Measurements from ENCODE around the gene NDC80.
"Not testable (repeated sequence)": the region's sequence is repeated elsewhere in the genome, so short reads cannot be mapped to it uniquely, and the experiment has no call there.

The NDC80 gene

GRCh38 chr18:2540575-2540974 lies 30.8 kb upstream of the NDC80 start:
- no peak overlapping the region for H3K4me3 ChIP-seq (replicated peaks; ENCODE audit: low read depth, low read length)
- DNase-seq (ENCODE audit: low read depth): no peak
- no peak for TF ChIP-seq CTCF (IDR thresholded peaks at IDR 0.05; ENCODE audit: low read length, missing control alignments)

- DNase-seq (ENCODE audit: low read depth): peak; percentile 70
- H3K4me3 ChIP-seq (replicated peaks; ENCODE audit: low read depth, low read length): not testable (repeated sequence)
- peak; percentile 64 for TF ChIP-seq CTCF (IDR thresholded peaks at IDR 0.05; ENCODE audit: low read length, missing control alignments)
Observed at GRCh38 chr18:2541925-2542563, 29.3 kb upstream of the NDC80 start.

GRCh38 chr18:2545155-2545554 lies 26.2 kb upstream of the NDC80 start:
- DNase-seq (ENCODE audit: low read depth): no peak
- no peak overlapping the region for H3K4me3 ChIP-seq (replicated peaks; ENCODE audit: low read depth, low read length)
- TF ChIP-seq CTCF (IDR thresholded peaks at IDR 0.05; ENCODE audit: low read length, missing control alignments): no peak

GRCh38 chr18:2547477-2548087 lies 23.8 kb upstream of the NDC80 start:
- peak; percentile 85 for DNase-seq (ENCODE audit: low read depth)
- TF ChIP-seq CTCF (IDR thresholded peaks at IDR 0.05; ENCODE audit: low read length, missing control alignments): peak; percentile 40
- H3K4me3 ChIP-seq (replicated peaks; ENCODE audit: low read depth, low read length): no peak overlapping the region

GRCh38 chr18:2549462-2549861 lies 21.9 kb upstream of the NDC80 start:
- H3K4me3 ChIP-seq (replicated peaks; ENCODE audit: low read depth, low read length): no peak overlapping the region
- no peak for DNase-seq (ENCODE audit: low read depth)
- TF ChIP-seq CTCF (IDR thresholded peaks at IDR 0.05; ENCODE audit: low read length, missing control alignments): no peak

- no peak for DNase-seq (ENCODE audit: low read depth)
Observed at GRCh38 chr18:2551425-2551824, 19.9 kb upstream of the NDC80 start.

More at GRCh38 chr18:2551425-2551824, 19.9 kb upstream of the NDC80 start:
- no peak for TF ChIP-seq CTCF (IDR thresholded peaks at IDR 0.05; ENCODE audit: low read length, missing control alignments)
- no peak overlapping the region for H3K4me3 ChIP-seq (replicated peaks; ENCODE audit: low read depth, low read length)

Data from fibroblast of pulmonary artery (primary cell).